AG09309 (cell line): ENCODE data around the gene MCTP1.
"Not testable (repeated sequence)": the region's sequence is repeated elsewhere in the genome, so short reads cannot be mapped to it uniquely, and the experiment has no call there.

ENCODE experiments used
- DNase-seq: peaks from one replicate; pipeline ENCODE4 v3.0.0-alpha.2; 2010; ENCODE audit warnings: low read depth
- H3K4me3 ChIP-seq: 2 replicates; pipeline ENCODE4 v1.5.1; 2011; ENCODE audit warnings: mild to moderate bottlenecking, low read depth, low read length, moderate library complexity; ENCODE audit not compliant: control insufficient read depth
- CTCF ChIP-seq: IDR thresholded peaks from 2 replicates; pipeline ENCODE4 v1.5.1; 2011; ENCODE audit warnings: mild to moderate bottlenecking, low read depth, low read length, inconsistent platforms; ENCODE audit not compliant: insufficient read depth, control insufficient read depth; ENCODE audit errors: missing control alignments

The MCTP1 gene

GRCh38 chr5:95009812-95010211 lies 275.1 kb downstream of the MCTP1 start:
- no peak for DNase-seq
- no peak for TF ChIP-seq CTCF
- H3K4me3 ChIP-seq, result no peak overlapping the region

GRCh38 chr5:95007921-95008597 lies 276.8 kb downstream of the MCTP1 start:
- TF ChIP-seq CTCF, result no peak
- no peak for DNase-seq
- H3K4me3 ChIP-seq, result no peak overlapping the region

GRCh38 chr5:95005811-95006210 lies 279.1 kb downstream of the MCTP1 start:
- no peak overlapping the region for H3K4me3 ChIP-seq
- TF ChIP-seq CTCF, result no peak
- no peak for DNase-seq

- DNase-seq, result no peak
- H3K4me3 ChIP-seq, result no peak overlapping the region
- TF ChIP-seq CTCF, result no peak
Observed at GRCh38 chr5:94998670-94999069, 286.2 kb downstream of the MCTP1 start.

GRCh38 chr5:94994537-94994936 lies 290.4 kb downstream of the MCTP1 start:
- DNase-seq, H3K4me3 ChIP-seq: not testable (repeated sequence)

- no peak for DNase-seq
- no peak overlapping the region for H3K4me3 ChIP-seq
- TF ChIP-seq CTCF, result no peak
Observed at GRCh38 chr5:94993491-94993890, 291.4 kb downstream of the MCTP1 start.

- no peak for TF ChIP-seq CTCF
- DNase-seq, result no peak
- no peak overlapping the region for H3K4me3 ChIP-seq
Observed at GRCh38 chr5:94992325-94992724, 292.6 kb downstream of the MCTP1 start.
